KOPT-K1 (cell line): ENCODE data around the gene CYP27B1.
A peak's percentile ranks its signal among the peaks of the same experiment; 100 is the strongest.

ENCODE experiments used
- H3K27ac ChIP-seq: fragments of 200-600 bp; sonication (generic); 2 replicates; pipeline ENCODE4 v1.5.1; 2016; ENCODE audit warnings: antibody characterized with exemption, mild to moderate bottlenecking, low read depth, low read length; ENCODE audit not compliant: poor library complexity, severe bottlenecking
- H3K36me3 ChIP-seq: fragments of 200-600 bp; sonication (generic); 2 replicates; pipeline ENCODE4 v1.5.1; 2017; ENCODE audit warnings: antibody characterized with exemption, mild to moderate bottlenecking, low read length, moderate library complexity; ENCODE audit not compliant: insufficient read depth
- H3K9me3 ChIP-seq: fragments of 200-600 bp; sonication (generic); 2 replicates; pipeline ENCODE4 v1.5.1; 2017; ENCODE audit warnings: antibody characterized with exemption, low read length, mild to moderate bottlenecking; ENCODE audit not compliant: insufficient read depth, poor library complexity, severe bottlenecking

Gene CYP27B1

DNA sequence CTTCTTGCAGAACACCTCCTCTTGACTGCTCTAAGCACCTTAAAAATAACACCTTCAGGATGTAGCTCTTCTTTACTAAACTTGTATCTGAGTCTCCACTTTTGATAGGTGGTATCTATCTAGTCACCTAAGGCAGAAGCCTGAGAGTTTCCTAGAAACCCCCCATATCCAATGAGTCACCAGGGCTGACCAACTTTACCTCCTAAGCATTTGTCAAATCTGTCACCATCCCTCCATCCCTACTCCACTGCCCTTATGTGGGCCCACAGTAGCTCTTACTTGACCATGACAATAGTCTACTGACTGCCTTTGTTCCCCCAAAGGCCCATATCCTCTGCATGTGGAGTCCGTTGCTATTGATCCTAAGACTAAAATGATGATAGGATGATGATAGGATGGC, 35.7 kb upstream of the CYP27B1 start:
- Histone ChIP-seq H3K36me3 (peaks cover 79% of the 10 kb centered on the region), H3K9me3 (no peaks in the 10 kb centered on the region), H3K27ac (no peak overlapping the region)

DNA sequence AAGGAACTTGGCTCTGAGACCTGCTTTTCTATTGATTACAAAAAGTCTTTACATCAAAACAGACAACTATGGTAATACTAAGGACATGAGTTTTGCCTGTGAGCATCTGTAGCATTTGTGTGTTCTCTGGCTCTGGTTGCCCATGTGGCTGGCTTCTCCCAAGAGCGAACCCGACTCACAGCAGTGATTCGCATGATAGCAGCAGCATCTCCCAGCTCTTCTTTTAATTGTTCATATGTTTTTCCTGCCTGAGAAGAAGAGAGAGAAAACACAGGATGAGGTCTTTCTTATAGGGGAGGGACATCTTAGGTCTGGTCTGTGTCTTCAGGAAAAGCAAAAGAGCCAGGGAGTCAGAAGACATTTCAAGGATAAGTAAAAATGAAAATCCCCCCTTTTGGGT, 34.1 kb upstream of the CYP27B1 start:
- Histone ChIP-seq H3K36me3 (peaks cover 81% of the 10 kb centered on the region), H3K27ac (no peak overlapping the region), H3K9me3 (no peaks in the 10 kb centered on the region)

DNA sequence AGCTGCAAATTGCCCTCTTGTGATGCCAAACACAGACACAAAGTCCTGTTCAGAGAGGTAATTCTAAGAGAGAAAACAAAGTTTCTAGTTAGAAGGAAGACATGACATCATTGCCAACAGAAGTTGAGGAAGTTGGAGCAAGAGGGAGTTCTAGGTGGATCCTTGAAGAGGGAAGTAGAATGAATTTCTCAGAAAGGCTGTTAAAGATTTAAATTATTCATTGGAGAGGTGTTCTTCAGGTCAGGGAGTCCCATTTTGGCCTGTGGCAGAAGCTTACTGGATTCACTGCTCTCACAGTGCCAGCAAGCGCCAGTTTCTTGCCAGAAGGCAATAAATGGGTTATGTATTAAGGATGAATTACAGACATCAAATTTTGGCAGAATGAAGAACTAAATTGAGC, 31.1 kb upstream of the CYP27B1 start:
- peaks cover 94% of the 10 kb centered on the region for H3K36me3 ChIP-seq
- no peak overlapping the region for H3K27ac ChIP-seq
- no peaks in the 10 kb centered on the region for H3K9me3 ChIP-seq

DNA sequence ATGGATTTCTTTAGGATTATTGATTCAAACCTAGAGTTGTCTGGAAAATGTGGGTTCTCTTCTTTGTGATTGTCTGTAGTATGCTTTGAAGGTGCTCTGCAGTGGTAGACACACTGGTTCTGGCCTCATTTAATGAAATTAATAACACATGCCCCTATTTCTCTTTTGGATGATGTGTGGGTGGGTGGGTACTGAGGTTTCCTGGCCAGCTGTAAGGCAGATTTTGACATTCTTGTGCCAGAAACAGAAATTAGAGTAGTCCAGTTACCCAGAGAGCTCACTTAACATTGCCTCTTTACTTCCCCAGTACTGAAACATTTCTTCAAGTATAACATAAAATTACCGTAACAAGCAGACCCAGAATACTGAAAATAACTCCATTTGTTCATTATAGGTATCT, 30.1 kb upstream of the CYP27B1 start:
- H3K36me3 ChIP-seq, result peaks cover 94% of the 10 kb centered on the region
- no peak overlapping the region for H3K27ac ChIP-seq
- no peaks in the 10 kb centered on the region for H3K9me3 ChIP-seq

DNA sequence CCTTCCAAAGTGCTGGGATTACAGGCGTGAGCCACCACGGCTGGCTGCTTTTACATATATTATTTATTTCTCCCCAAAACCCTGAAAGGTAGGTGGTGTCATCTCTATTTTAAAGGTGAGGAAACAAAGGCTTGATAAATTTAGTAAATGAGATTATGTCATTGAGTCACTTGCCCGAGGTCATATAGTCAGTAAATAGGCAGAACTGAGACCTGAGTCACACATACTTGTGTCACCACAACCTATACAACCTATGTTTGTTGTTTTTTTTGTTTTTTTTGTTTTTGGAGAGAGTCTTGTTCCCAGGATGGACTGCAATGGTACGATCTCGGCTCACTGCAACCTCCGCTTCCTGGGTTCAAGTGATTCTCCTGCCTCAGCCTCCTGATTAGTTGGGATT, 28.5 kb upstream of the CYP27B1 start:
- Histone ChIP-seq H3K27ac (no peak overlapping the region), H3K36me3 (peaks cover 95% of the 10 kb centered on the region), H3K9me3 (no peaks in the 10 kb centered on the region)

DNA sequence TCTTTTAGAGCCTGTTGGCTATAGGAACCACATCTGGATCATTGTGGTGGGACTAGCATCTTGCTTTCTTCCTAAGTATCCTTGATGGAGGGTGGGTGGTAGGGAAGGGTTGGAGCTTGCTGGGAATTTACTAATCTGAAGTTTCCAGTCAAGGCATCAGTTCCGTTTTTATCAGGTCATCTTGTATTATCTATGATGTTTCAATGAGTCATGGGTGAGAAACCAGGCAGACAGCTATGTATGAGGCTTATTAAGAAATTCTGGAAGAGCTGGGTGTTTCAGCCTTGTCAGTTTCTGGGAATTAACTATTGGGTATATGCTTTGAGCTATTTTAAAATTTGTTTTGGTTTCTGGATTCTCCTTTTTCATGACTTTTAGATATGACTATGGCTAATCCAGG, 27.0 kb upstream of the CYP27B1 start:
- Histone ChIP-seq H3K36me3 (peaks cover 95% of the 10 kb centered on the region), H3K27ac (no peak overlapping the region), H3K9me3 (no peaks in the 10 kb centered on the region)

DNA sequence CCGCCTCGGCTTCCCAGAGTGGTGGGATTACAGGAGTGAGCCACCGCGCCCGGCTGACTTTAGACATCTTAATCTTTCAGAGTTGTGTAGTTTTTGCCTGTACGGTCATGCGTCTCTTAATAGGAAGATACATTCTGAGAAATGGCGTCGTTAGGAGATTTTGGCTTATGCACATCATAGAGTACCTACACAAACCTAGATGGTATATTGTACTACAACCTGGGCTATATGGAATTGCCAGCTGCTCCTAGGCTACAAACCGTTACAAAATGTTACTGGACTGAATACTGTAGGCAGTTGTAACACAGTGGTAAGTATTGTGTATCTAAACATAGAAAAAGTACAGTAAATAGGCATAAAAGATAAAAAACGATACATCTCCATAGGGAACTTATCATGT, 17.0 kb upstream of the CYP27B1 start:
- no peaks in the 10 kb centered on the region for H3K9me3 ChIP-seq
- H3K36me3 ChIP-seq, result peaks cover 49% of the 10 kb centered on the region
- H3K27ac ChIP-seq, result no peak overlapping the region

DNA sequence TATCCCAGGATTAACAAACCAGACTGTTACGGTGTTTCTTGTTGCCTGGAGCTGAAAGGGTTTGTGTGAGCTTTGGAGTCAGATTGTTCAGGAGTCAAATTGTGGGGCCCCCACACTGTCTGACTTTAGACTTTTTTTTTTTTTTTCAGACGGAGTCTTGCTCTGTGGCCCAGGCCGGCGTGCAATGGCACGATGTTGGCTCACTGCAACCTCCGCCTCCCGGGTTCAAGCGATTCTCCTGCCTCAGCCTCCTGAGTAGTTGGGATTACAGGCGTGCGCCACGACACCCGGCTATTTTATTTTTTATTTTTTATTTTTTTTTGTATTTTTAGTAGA, 16.6 kb upstream of the CYP27B1 start:
- peak overlapping the region; percentile 72 for H3K27ac ChIP-seq
- H3K9me3 ChIP-seq, result no peaks in the 10 kb centered on the region
- peaks cover 45% of the 10 kb centered on the region for H3K36me3 ChIP-seq

DNA sequence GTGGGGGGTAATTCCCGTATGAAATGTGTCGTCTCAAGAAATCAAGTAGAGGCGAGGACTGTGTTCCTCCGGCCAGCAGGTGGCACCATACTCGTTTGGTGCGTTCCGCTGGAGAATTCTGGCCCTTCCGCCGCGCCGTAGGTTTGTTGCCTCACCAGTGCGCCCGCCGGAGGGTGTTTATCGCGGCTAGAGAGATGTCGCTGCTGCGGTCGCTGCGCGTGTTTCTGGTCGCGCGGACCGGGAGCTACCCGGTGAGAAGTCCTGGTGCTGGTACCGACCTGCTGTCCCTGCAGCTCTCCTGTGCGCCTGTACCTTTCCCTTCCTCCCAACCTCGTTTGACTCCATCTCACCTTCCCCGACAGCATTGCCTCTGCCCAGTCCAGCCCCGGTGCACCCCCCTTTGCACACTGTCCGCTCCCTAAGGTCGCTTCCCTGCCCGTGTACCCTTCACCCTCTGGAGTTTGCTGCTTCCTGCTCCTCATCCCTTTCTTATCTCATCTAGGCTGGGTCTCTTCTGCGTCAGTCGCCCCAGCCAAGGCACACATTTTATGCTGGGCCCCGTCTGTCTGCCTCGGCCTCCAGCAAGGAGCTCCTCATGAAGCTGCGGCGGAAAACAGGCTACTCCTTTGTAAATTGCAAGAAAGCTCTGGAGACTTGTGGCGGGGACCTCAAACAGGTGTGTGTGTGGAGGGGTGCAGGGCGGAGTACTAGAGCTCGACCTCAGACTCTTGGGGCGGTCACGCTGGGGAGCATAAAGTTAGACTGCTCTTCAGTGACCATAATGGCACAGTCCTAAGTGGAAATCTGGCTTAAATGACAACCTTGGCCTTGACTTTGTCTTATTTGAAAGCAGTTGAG, 16.0 kb upstream of the CYP27B1 start, which contains the start of gene TSFM:
TSFM (plus strand) TSS at position 180 of the 858 bp plus-strand sequence; CDS start at position 195, 15 bp downstream.
- no peaks in the 10 kb centered on the region for H3K9me3 ChIP-seq
- peaks cover 39% of the 10 kb centered on the region for H3K36me3 ChIP-seq
- peak within 1 kb of the TSS; percentile 72 for H3K27ac ChIP-seq

DNA sequence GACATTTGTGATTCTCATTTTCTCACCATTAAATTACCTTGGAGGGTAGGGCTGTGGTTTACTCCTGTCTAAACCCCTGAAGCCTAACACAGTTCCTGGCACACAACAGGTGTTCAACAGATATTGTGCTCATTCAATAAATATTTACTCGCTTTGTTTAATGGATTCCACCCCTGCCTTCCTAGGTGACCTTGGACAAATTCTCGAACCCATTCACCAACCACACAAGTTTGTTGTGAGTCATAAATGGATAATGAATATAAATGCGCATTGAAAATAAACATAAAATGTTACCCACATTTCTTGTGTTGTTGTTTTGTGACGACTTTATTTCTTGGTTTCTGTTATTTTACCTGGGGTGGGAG, 15.3 kb upstream of the CYP27B1 start:
- Histone ChIP-seq H3K9me3 (no peaks in the 10 kb centered on the region), H3K36me3 (peaks cover 33% of the 10 kb centered on the region), H3K27ac (peak overlapping the region; percentile 72)

DNA sequence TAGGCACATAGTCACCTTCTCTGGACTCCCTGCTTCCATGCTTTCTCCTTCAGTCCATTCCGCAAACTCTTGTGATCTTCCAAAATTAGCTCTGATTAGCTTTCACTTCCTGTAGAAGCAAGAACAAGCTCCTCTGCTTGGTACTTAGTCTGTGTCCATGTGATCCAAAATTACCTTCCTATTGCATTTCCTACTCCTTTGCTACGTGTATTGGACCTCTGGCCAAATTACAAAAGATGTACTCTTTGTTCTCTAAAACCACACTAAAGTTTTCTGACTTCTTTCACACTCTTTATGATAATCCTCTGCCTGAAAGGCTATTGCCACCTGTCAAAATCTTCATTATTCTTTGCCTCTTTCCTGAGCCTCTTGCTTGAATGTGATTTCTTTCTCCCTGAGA, 14.9 kb upstream of the CYP27B1 start:
- Histone ChIP-seq H3K9me3 (no peaks in the 10 kb centered on the region), H3K36me3 (peaks cover 29% of the 10 kb centered on the region), H3K27ac (peak overlapping the region; percentile 72)

DNA sequence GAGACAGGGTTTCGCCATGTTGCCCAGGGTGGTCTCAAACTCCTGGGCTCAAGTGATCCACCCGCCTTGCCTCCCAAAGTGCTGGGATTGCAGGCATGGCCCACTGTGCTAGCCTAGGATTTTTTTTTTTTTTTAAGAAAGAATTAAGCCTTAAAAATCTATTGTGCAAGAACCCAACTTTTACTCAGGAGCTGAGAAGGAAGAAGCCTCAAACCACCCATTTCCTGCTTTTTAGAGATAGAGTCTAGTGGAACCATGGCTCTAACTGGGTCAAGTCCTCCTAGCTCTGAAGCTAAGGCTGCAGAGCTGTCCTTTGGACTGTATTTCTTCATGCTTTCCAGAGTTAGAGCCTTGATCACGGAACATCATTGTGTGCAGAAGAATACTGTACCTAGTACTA, 14.4 kb upstream of the CYP27B1 start:
- Histone ChIP-seq H3K27ac (peak overlapping the region; percentile 72), H3K36me3 (peaks cover 23% of the 10 kb centered on the region), H3K9me3 (no peaks in the 10 kb centered on the region)

DNA sequence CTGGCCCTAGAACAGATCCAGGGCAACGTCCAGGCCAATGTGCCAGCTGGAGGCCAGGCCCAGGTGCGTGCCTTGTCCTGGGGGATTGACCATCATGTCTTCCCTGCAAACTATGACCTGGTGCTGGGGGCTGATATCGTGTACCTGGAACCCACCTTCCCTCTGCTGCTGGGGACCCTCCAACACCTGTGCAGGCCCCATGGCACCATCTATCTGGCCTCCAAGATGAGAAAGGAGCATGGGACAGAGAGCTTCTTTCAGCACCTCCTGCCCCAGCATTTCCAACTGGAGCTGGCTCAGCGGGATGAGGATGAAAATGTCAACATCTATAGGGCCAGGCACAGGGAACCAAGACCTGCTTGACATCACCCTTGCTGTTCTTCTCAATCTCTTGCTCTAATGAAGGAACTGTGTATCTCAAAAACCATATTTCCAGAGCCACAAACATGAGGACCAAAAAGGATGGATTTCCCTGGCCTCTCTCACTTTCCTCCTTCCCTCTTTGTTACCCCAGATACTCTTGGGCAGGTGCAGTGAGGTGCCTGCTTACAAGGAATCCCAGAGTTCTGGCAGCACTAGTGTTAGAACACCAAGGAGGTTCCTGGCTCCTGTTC, 13.5 kb upstream of the CYP27B1 start:
- peak overlapping the region; percentile 72 for H3K27ac ChIP-seq
- no peaks in the 10 kb centered on the region for H3K9me3 ChIP-seq
- peaks cover 15% of the 10 kb centered on the region for H3K36me3 ChIP-seq

DNA sequence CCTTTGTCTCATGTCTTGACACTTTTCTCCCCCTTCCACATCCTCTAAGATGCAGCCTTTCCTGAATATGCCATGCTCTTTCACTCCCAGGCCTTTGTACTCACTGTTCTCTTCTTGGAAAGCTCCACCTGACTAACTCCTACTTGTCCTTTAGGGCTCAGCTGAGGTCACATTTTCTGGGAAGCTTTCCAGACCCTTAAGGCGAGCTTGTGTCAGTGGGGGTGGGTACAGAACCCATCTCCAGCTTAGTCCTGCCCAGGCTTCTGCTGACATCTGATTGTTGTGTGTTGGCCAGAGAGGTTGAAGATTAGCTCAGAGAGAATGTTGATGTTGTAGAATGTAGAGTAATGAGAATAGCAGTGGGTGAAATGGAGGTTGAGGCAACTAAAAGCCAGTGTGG, 12.9 kb upstream of the CYP27B1 start:
- no peak overlapping the region for H3K27ac ChIP-seq
- H3K9me3 ChIP-seq, result no peaks in the 10 kb centered on the region
- H3K36me3 ChIP-seq, result peaks cover 9% of the 10 kb centered on the region

DNA sequence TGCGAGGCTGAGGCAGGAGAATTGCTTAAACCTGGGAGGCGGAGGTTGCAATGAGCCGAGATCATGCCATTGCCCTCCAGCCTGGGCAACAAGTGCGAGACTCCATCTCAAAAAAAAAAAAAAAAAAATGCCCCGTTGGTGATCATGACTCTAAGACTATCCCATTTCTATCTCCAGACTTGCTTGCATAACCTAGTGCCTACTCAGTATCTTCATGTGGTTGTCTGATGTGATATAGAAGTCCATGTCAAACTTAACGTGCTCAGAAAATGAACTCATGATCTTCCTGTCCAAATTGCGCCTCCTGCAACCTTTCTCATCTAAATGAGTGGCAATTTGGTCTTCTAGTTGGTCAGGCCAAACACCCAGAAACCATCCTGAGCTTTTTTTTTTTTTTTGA, 11.0 kb upstream of the CYP27B1 start:
- H3K27ac ChIP-seq, result no peak overlapping the region

DNA sequence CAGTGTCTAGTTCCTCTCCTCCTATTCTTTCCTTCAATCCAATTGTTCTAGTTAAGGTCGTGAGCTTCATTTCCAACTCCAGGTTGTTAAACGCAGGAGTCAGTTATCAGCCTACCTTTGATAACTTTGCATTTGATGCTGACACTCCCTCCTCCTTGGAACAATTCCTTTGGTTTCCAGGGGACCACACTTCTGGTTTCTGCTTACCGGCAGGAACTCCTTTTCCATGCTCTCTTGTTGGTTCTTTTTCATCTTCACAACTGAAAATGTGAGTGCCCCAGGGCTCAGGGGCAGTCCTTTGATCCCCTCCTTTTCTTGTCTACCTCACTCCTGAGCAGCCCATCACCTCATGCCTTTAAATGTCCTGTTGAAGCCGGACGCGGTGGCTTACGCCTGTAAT, 10.5 kb upstream of the CYP27B1 start:
- no peak overlapping the region for H3K27ac ChIP-seq
- no peaks in the 10 kb centered on the region for H3K36me3 ChIP-seq
- no peaks in the 10 kb centered on the region for H3K9me3 ChIP-seq

More for the DNA sequence above, 11.0 kb upstream of the CYP27B1 start:
- no peaks in the 10 kb centered on the region for H3K36me3 ChIP-seq
- no peaks in the 10 kb centered on the region for H3K9me3 ChIP-seq
